ACHN (cell line): ENCODE results near the gene CLCNKB.
"Not testable (repeated sequence)": the region's sequence is repeated elsewhere in the genome, so short reads cannot be mapped to it uniquely, and the experiment has no call there.

Experiments
- DNase-seq: peaks from one replicate; pipeline ENCODE4 v3.0.0-alpha.2; 2015
- in situ Hi-C: cut with HindIII; loops from 2 replicates; pipeline ENCODE4 v1.10.0; 2017; ENCODE audit warnings: low sequenced_read_pairs, low pct_ligation_motif_present, low pct_unique_long_range_greater_than_20kb

CLCNKB gene

DNA sequence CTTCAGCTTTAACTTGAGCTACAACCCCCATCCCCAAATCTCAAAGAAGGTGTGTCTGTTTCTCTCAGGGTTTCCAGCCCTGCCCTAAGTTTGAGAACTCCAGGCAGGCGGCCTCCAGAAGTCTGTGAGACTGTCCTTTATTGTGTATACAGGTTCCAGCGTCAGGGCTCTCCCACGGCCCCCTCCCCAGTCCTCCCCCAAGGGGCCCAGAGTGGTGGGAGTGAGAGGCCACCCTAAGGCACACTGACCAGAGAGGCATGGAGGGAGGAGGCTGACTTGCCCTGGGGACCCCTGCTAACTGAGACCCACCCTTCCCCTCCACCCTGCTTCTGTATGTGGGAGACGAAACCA is 29.7 kb upstream of the CLCNKB start:
- no peak for DNase-seq
- in situ Hi-C loops = no loop called here

DNA sequence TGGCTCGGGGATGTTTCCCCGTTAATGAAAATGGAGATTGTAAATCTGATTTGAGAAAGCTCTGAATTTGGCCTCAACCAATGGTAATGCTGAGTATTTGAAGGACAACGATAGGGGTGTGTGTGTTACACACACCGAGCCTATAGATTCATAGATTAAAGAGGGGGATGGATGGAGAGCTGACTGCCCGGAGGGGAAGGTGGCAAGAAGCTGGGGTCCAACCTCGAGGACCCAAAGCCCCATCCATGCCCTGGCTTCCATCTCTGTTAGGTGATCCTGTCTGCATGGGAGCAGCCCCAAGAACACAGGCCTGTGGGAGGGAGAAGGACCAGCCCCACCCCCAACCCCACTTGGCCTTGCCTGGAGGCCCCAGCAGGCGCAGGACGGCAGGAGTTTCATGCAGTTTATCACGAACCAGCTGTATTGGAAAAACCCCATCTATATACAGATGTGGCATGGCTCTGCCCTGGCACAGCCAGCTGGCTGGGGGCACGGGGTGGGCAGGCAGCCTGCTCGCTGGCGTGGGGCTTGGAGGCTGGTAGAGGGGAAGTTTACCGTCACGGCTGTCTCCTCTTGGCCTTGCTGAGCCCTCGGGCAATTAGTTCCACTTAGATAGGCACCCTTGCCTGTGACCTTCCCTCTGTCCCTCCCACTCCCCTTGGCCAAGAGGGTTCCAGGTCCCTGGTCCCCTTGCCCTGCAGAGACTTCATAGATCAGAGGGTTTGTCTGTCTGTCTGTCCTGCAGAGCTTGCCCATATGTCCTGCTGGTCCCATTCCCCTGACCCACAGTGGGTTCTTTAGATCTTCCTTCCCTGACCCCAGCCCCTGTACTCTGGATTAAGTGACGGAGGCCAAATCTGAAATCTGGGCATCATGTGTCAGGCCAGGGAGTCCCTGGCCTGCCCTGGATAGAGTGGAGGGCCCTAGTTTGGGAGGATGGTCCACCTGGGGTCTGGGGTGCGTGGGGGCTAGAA is 28.8 kb upstream of the CLCNKB start:
- in situ Hi-C loops = no loop called here
- no peak for DNase-seq

DNA sequence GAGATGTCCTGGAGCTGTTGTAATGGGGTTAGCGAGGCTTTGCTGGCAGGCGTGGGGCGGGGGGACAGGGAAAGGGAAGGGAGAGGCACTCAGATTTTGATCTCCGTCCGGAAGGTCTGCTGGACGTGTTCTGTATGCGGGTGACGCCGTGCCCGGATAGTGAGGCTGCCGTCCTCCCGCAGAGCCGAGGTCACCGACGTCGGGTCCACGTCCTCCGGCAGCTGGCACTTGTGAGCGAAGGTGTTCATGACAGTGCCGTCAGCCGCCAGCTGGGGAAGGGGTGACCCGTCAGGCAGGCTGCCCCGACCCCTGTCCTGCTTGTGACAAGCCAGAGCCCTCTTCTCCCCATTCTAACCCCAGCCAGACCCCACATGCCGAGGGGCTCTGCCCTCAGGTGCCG is 28.1 kb upstream of the CLCNKB start:
- DNase-seq = no peak
- in situ Hi-C loops = no loop called here

DNA sequence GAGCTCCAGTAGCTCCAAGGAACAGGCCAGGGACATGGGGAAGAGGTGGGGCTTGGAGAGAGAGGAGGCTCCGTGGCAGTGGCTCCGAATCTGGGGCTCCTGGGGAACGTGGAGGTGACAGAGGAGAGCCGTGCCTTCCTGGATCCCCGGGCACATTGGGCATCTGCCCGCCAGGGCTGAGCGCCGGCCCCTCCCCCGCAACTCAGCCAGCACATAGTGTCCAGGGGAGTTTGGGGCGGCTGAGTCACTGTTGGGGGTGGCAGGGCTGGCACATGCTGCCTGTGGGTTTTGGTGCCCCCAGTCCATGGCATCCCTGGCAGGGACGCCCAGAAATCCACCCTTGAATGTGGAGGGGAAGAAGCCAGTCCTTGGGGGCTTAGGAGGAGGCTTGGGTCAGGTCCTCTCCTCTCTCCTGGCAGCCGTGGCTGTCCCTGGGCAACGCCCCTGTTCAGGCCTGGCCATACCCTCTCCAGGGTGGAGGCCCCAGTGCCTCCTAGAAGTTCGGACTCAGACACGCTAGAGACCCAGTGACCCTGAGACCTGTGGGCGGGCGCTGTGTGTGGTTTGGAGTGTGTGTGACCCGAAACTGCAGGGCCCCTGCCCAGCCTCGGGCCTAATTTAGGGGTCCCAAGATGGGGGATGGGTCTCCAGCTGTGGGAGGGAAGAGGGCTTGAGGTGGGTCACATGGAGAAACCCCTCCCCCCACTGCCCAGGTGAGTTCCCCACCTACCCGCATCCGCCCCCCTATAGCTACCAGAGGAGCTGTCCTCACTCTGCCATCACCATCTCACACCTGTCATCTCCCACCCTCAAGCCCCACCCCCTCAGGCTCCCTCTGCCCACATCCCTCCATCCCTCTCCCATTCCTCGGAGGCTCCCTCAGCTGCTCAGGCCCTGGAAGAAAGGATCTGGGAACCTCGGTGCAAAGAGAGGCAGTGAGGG is 27.4 kb upstream of the CLCNKB start:
- in situ Hi-C loops = no loop called here
- DNase-seq = no peak

DNA sequence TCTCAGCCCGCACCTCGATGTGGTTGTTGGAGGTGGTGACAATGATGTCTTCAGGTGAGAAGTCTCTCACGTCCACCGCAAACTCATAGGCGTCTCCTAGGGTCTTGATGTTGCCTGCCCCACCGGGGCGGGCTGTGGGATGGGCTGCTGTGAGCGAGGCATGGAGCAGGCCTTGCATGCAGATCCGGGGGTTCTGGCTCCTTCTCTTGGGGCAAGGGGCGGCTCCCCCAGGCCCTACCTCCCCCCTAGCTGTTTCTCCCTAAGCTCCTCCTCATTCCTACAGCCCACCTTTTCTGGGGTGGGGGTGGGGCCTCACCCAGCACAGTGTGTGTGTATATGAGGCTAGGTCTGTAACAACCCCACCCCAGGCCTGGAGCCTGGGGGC is 26.5 kb upstream of the CLCNKB start:
- no peak for DNase-seq
- in situ Hi-C loops = no loop called here

DNA sequence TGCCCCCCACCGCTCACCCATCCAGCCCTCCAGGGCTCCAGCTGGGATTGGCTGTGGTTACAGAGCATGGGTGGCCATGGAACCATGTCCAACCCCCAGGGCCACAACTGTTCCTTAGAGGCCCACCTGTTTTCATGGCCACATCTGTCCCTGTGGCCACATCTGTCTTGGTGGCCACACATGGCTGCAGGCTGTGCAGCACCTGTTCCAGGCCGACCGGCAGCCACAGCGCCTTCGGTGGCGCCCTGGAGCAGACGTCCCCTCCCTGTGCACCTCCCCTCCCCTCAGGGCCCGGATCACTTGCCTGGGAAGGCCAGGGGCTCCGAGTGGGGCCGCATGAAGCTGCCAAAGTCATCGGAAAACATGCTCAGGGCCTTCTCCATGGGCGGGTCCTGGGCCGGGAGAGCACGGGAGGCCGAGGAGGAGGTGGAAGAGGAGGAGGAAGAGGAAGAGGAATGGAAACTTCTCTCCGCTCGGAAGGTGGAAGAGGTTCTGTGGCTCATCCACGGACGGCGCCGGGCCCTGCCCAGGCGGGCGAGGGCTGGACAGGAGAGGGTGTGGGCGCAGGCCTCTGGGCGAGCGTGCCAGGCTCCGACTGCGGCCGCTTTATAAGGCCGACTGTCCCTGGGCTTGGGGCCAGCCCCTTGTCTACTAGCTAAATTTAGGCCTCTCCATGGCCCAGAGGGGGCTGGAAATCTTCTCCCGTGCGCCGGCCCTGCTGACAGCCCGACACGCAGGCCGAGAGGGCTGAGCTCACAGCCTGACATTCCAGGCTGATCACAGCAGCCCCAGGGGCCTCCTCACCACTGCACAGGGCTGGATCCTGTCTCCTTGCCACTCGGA is 25.9 kb upstream of the CLCNKB start, which contains the start of gene HSPB7:
TSS of gene HSPB7 (minus strand) at position 583 of the 843 bp plus-strand sequence. CDS start at position 503, 80 bp downstream.
- no peak for DNase-seq
- in situ Hi-C loops = no loop called here

DNA sequence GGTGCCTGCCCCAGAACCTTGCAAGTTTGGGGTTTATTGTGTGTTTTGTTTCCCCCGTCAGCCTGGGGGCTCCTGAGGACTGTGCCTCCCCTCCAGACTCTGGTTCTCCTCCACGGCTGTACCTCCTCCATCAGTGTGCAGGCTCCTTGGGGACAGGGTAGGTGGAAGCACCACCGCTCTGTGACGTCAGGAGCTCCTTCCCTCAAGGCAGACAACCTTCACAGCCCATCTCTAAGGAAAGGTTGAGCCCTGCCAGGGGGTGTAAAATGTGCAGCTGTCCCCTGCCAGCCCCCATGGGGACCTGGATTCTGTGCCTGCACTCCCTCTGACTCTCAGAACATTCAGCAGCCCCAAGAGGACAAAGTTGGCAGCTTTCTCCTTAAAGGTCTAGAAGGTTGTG is 25.3 kb upstream of the CLCNKB start:
- no peak for DNase-seq
- in situ Hi-C loops = no loop called here

DNA sequence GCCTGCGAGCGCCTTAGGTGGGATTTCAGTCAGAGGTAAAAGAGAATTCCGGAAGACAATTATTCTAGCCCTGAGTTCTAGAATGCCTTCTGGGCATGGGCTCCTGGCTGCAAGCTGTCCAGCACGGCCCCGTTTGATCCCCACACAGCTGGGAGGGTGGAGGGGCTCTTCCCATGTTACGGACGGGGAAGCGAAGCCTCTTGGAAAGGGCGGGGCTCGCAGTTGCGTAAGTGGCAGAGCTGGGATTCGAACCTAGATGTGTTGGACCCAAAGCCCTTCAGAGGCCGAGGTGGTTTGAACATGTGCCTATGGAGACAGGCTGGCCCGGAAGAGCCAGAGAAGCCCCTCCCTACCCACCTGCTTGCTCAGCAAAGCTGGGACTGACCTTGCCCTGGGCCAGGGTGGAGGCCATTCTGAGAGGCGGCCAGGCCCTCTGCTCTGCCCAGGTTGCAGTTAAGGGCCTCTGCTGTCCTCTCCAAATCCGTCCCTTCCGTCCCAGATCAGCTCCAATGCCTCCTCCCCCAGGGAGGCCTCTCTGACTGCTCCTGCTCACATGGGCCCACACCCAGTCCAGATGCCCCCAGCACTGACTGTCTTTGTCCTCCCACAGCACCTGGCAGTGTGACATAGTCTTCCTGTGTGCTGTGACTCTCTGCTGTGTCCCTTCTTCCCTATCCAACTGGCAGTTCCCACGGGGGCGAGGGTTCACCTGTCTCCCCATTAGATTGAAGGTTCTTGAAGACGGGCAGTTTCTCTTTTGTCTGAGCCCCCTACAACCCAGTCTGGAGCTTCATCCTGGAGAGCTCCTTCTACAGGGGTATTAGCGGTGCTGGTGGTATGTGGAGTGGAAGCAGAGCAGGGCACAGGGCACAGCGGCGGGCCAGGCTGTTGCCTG is 24.6 kb upstream of the CLCNKB start:
- no peak for DNase-seq
- in situ Hi-C loops = no loop called here

DNA sequence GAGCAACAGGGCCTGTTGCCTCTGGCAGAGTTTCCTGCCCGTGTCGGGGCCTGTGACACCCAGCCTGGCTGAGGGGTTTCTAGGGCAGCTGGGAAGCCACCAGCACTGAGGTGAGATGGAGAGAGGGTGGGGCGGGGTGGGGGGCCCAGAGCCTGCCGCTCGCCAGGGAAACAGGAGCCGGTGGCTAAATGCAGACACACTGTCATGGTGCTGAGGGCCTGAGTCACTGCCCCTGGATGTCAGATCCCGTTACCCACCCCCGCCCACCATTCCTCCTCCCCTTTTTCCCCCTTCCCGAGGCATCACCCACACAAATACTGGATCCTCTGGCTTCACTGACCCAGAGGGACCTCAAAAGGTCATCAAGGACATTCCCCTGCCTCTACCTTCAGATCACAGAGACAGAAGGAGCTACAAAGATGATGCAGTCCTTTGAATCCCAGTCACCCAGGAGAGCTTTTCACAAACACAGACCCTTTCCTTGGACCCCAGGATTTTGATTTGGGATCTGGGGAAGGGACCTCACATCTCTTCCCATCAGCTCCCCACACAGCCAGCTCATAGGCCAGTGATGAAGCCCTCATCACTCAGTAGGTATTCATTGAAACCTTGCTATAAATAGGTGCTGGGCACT is 23.8 kb upstream of the CLCNKB start:
- DNase-seq = no peak

DNA sequence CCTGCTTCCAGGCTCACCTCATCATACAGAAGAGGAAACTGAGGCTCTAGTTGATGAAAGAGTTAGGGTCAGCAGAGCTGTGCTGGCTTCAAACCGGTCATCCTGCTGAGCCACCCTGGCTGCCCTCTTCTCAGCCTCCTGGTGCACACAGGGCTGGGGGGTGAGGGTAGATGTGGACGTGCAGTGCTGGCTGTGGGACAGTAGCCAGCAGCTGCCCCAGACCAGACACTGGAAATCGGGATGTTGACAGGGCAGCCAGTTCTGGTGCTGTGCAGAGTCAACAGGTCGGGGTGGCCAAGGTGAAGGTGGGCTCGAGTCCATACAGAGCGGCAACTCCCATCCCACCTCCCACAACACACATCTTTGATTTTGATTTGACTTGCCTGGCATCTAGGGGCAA is 23.3 kb upstream of the CLCNKB start:
- in situ Hi-C loops = no loop called here

More for the DNA sequence above, 23.8 kb upstream of the CLCNKB start:
- in situ Hi-C loops = no loop called here

DNA sequence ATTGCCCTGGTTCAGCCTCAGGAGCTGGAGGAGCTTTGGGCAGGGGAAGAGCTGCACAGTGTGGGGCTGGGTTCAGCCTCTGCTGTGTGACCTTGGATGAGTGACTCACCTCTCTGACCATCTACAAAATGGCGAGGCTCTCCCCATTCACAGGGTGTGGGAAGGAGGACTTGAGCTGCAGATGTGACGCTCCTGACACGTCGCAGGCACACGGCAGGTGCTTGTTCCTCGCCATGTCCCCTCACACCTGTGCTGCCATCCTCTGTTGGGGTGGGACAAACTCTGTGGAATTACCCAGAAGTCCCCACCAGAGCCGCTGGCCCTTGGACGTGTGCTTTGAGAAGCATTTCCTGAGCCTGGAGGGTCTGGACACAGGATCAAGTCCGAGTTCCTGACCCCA is 22.7 kb upstream of the CLCNKB start:
- in situ Hi-C loops = not testable (repeated sequence)

More for the DNA sequence above, 23.3 kb upstream of the CLCNKB start:
- DNase-seq = no peak

DNA sequence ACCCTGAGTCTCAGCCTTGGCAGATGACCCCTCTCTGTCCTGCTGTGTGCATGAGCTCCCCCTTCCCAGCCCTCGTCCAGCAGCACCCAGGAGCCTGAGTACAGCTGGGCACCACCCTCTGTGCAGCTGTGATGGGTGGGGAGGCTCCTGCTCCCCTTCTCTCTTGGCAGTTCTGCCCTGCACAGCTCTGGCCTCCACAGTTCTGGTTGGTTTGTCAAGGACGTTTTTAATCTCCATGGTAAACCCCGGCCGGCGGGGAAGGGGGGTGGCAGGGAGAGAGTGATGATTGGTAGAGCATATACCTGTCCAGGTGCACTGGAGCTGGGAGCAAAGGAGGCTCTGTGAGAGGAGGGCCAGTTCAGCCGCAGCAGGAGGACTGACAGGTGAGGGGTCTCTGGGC is 21.9 kb upstream of the CLCNKB start, which contains the start of gene CLCNKA:
TSS of gene CLCNKA (plus strand) at position 356 of the 400 bp plus-strand sequence. CDS start 584 bp downstream, outside the sequence.
- DNase-seq = no peak
- in situ Hi-C loops = no loop called here

More for the DNA sequence above, 22.7 kb upstream of the CLCNKB start:
- DNase-seq = not testable (repeated sequence)

DNA sequence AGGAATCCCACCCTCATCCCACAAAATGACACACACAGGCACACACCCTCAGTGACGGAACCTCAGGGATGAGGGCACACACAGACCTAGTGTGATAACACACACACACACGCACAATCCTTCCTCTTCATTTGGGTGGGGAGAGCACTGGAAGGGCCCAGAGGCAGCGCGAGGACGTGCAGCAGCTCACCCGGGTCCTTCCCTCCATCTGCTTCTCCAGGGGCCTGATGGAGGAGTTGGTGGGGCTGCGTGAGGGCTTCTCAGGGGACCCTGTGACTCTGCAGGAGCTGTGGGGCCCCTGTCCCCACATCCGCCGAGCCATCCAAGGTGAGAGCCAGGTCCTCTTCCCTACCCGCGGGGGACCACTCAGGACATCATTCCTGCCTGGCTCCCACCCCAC is 21.2 kb upstream of the CLCNKB start:
- DNase-seq = no peak
- in situ Hi-C loops = no loop called here

DNA sequence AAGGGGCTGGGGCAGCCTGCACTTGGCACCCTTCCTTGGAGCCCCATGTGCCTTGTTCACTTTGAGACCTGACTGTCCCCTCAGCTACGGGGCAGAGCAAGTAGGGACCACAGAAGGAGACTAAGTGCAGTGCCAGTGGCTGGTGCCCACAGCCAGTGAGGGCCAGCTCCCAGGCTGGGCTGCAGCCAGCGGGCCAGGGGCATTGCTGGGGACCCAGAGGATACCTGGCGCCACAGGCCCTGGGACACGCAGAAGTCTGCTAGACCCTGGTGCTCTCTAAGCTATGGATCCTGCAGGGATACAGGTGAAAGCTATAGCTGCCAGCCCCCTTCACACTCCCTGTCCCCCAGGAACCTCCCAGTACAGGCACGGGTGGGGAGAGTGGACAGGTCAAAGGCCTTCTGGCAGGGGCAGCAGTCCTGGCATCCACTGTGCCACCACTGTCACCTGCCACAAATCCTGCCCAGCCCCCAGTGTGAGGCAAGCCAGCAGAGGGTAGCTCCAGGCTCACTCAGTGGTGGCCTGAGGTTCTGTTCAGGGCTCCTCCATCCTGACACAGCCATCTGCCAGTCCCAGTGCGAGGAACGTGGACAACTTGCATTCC is 20.4 kb upstream of the CLCNKB start:
- in situ Hi-C loops = no loop called here
- DNase-seq = no peak

DNA sequence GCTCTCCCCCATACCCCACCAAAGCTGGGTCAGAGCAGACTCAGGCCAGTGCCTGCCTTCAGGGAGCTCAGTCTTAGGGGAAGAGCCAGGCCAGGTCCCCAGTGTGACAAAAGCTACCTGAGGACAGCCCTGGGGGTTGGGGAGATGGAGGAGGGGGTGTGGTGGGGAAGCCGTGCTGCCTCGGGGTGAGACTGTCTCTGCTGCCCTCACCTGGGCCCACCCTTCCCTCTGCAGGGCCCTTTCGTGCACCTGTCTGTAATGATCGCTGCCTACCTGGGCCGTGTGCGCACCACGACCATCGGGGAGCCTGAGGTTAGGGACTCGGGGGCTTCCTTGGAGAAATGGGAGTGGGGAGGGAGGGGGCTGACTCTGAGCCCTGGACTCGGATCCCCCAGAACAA is 17.3 kb upstream of the CLCNKB start:
- DNase-seq, in situ Hi-C loops: not testable (repeated sequence)

DNA sequence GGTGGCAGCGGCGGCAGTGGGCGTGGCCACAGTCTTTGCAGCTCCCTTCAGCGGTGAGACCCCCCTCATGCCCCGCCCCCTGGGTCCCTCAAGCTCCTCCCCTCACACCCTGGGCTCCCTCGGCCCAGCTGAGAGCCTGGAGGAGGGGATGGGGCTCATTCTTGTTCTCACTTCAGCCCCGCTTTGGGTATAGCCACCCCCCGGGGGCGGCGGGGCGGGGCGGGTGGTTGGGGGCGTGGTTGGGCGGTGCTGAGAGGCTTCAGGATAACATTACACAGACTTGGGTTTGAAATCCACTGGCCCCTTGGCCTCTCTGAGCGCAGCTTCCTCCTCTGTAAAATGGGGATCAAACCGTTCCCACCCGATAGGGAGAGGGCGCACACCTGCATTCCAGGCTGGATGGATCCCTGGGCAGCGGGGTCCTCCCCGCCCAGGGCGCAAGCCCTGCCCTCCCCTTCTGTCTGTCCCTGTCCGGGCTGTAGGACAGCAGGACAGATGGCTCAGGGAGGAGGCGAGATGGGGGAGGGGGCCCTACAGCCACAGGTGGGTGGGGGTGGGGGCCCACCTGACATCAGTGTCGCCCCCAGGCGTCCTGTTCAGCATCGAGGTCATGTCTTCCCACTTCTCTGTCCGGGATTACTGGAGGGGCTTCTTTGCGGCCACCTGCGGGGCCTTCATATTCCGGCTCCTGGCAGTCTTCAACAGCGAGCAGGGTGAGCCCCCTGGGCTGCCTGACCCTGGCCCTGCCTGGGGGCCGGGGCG is 16.7 kb upstream of the CLCNKB start:
- no peak for DNase-seq
- in situ Hi-C loops = no loop called here
